ENCODE data around the gene MXD4. TPM values are rescaled to one million over a fixed set of nuclear protein-coding genes. Genes with fewer than 3 reads are reported as not detected.

The MXD4 gene
- total and polyA plus RNA-seq, 4 donors = 34.4 to 65.1 (median 47.8) TPM

DNA sequence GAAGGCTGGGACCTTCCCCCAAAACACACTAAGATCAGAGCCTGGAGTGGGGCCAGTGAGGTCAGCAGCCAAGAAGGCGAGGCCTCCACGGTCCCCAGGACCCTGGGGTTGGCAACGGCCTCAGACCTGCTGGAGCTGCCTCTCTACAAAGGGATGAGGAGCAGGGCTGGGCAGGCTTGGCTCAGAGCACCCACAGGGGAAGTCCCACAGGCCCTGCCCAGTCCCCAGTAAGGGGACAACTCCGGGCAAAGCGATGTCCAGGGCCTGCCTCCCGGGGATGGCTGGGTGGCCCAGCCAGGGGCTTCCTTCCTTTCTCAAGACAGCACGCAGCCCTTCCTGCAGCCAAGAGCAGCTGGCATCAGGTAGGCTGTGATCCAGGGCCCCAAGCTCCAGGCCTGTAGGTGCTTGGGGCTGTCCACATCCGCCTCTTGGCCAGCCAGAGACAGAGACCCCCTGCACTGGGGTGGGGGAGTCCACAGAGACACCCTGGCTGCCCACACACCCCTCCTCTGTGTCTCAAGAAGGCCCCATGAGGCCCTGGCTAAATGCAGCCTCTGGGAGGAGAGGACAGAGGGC, 5.7 kb downstream of the MXD4 start:
- Histone ChIP-seq H3K4me3 (no peak overlapping the region), H3K9ac (ENCODE audit: insufficient read depth in 1 of 2, low read length in 2 of 2) (no peak overlapping the region), H3K9me3 (ENCODE audit: control insufficient read depth in 4 of 4, insufficient read depth in 3 of 4, low read length in 3 of 4) (no peaks in the 10 kb centered on the region), H3K27me3 (ENCODE audit: control insufficient read depth in 3 of 3, insufficient read depth in 3 of 3, low read length in 2 of 3) (no peaks in the 10 kb centered on the region), H3K36me3 (ENCODE audit: control insufficient read depth in 4 of 4, insufficient read depth in 4 of 4, low read length in 4 of 4) (peaks cover 5 to 56% (median 32%) of the 10 kb centered on the region in 4 donors), H3K27ac (ENCODE audit: low read depth in 1 of 2, low read length in 1 of 2) (peak overlapping the region; percentile 80 to 91), H3K4me1 (ENCODE audit: control insufficient read depth in 5 of 5, insufficient read depth in 5 of 5, low read length in 5 of 5) (peaks cover 5 to 42% (median 24%) of the 10 kb centered on the region in 5 donors)
- DNase-seq (peak in 1 of 3 donors; percentile 7), ATAC-seq (ENCODE audit: insufficient read depth, low FRiP score) (no peak)
- WGBS, 2 donors = 42 to 53% methylated on average over 8 of the region's 8 CpGs
- TF ChIP-seq, protein P1, sequence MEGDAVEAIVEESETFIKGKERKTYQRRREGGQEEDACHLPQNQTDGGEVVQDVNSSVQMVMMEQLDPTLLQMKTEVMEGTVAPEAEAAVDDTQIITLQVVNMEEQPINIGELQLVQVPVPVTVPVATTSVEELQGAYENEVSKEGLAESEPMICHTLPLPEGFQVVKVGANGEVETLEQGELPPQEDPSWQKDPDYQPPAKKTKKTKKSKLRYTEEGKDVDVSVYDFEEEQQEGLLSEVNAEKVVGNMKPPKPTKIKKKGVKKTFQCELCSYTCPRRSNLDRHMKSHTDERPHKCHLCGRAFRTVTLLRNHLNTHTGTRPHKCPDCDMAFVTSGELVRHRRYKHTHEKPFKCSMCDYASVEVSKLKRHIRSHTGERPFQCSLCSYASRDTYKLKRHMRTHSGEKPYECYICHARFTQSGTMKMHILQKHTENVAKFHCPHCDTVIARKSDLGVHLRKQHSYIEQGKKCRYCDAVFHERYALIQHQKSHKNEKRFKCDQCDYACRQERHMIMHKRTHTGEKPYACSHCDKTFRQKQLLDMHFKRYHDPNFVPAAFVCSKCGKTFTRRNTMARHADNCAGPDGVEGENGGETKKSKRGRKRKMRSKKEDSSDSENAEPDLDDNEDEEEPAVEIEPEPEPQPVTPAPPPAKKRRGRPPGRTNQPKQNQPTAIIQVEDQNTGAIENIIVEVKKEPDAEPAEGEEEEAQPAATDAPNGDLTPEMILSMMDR (IDR thresholded peaks at IDR 0.05; ENCODE audit: control extremely low read depth, extremely low read depth) = no peak

DNA sequence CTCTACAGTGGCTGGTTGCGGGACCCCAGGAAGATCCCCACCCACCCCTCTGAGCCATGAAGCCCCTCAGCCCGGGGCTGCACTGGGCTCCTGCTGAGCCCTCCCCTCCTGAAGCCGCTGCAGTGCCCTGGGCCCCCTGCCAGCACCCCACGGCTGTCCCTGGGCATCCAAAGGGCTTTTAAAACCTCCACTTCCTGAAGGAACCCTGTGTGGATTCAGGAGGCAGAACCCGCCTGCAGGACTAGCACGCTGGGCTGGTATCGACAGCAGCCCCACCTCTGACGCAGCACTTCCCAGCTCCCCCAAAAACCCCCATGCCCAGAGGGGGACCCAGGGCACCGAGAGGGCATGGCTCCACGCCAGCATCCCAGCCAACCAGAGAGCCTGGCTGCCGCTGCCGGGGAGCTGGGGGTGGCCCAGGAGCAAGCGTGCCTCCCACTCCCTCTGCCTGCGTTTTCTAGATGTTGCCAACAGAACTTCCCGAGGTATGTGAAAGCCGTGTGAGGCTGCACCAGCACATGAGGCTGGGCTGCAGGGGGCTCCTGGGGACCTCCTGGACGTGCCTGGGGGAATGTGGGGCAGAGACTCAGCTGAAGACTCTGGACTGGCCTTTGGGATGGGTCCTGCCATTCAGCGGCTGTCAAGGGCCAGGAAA, 6.3 kb downstream of the MXD4 start:
- Histone ChIP-seq H3K27me3 (ENCODE audit: control insufficient read depth in 3 of 3, insufficient read depth in 3 of 3, low read length in 2 of 3) (no peaks in the 10 kb centered on the region), H3K9me3 (ENCODE audit: control insufficient read depth in 4 of 4, insufficient read depth in 3 of 4, low read length in 3 of 4) (no peaks in the 10 kb centered on the region), H3K27ac (ENCODE audit: low read depth in 1 of 2, low read length in 1 of 2) (peak overlapping the region; percentile 80 to 91), H3K4me1 (ENCODE audit: control insufficient read depth in 5 of 5, insufficient read depth in 5 of 5, low read length in 5 of 5) (peaks cover 5 to 42% (median 21%) of the 10 kb centered on the region in 5 donors), H3K4me3 (no peak overlapping the region), H3K9ac (ENCODE audit: insufficient read depth in 1 of 2, low read length in 2 of 2) (no peak overlapping the region), H3K36me3 (ENCODE audit: control insufficient read depth in 4 of 4, insufficient read depth in 4 of 4, low read length in 4 of 4) (peaks cover 8 to 61% (median 35%) of the 10 kb centered on the region in 4 donors)
- DNase-seq (peak; percentile 38 to 51 (median 46)), ATAC-seq (ENCODE audit: insufficient read depth, low FRiP score) (no peak)
- WGBS, 2 donors = 48 to 70% methylated on average over 18 of the region's 18 CpGs
- TF ChIP-seq, protein P1 (IDR thresholded peaks at IDR 0.05; ENCODE audit: control extremely low read depth, extremely low read depth) = no peak

DNA sequence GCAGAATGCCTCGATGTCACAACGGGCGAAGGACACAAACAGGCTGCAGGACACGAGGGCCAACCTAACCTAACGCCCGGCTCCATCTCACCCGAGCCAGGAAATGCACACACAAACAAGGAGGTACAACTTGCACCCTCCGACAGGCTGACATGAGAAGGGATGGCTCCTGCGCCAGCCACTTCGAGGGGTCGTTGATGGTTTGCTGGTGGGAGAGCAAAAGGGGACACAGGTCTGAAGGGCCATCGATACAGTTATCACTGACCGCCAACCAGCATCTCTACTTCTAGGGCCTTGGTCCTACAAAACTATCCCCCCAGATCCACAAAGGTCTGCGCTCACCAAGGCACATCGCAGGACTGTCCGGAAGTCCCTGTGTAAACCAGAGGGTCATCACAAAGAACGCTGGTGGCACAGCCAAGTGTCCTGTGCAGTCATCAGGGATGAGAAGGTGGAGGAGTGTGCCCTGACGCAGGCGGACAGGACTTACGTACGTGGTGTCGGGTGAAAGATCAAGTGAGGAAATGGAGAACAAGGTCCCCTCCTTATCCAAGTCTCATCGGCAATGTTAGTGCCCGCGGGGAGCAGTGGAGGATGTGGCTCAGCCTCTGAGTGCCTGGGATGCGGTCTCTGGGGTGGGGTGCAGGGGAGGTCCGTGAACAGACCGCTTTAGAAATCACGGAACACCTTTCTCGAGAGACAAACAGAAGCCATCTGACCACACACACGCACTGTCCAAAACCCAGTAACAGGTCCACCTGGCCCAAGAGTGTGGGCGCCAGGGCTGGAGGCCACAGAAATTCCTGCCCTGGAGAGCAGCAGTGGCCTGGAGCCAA, 7.0 kb downstream of the MXD4 start:
- Histone ChIP-seq H3K4me3 (no peak overlapping the region), H3K27ac (ENCODE audit: low read depth in 1 of 2, low read length in 1 of 2) (peak overlapping the region in 1 of 2 donors; percentile 91), H3K36me3 (ENCODE audit: control insufficient read depth in 4 of 4, insufficient read depth in 4 of 4, low read length in 4 of 4) (peaks cover 8 to 63% (median 34%) of the 10 kb centered on the region in 4 donors), H3K9me3 (ENCODE audit: control insufficient read depth in 4 of 4, insufficient read depth in 3 of 4, low read length in 3 of 4) (no peaks in the 10 kb centered on the region), H3K9ac (ENCODE audit: insufficient read depth in 1 of 2, low read length in 2 of 2) (no peak overlapping the region), H3K4me1 (ENCODE audit: control insufficient read depth in 5 of 5, insufficient read depth in 5 of 5, low read length in 5 of 5) (peaks cover 0 to 36% (median 15%) of the 10 kb centered on the region in 5 donors), H3K27me3 (ENCODE audit: control insufficient read depth in 3 of 3, insufficient read depth in 3 of 3, low read length in 2 of 3) (no peaks in the 10 kb centered on the region)
- TF ChIP-seq, protein P1 (IDR thresholded peaks at IDR 0.05; ENCODE audit: control extremely low read depth, extremely low read depth) = no peak
- ATAC-seq (ENCODE audit: insufficient read depth, low FRiP score) = no peak
- 77 to 80% methylated on average over 32 of the region's 32 CpGs for WGBS, 2 donors
- DNase-seq = peak in 1 of 3 donors; percentile 11
